H9 (cell line): Measurements from ENCODE around the gene SERPINB5. TPM values are rescaled to one million over a fixed set of nuclear protein-coding genes. Genes with fewer than 3 reads are reported as not detected.

Experiments used
- DNase-seq: peaks from one replicate; pipeline ENCODE4 v3.0.0-alpha.2; 2017
- H2AFZ ChIP-seq: one replicate; pipeline ENCODE4 v1.6.1; 2013; ENCODE audit warnings: mild to moderate bottlenecking, low read length, control low read depth, moderate library complexity
- H2AK5ac ChIP-seq: 2 replicates; pipeline ENCODE4 v1.6.1; 2013; ENCODE audit warnings: low read length, control low read depth, mixed read lengths; ENCODE audit not compliant: insufficient read length
- H2BK120ac ChIP-seq: one replicate; pipeline ENCODE4 v1.6.1; 2013; ENCODE audit warnings: low read depth, mild to moderate bottlenecking, low read length, control low read depth, inconsistent platforms; ENCODE audit not compliant: poor library complexity, severe bottlenecking
- H2BK12ac ChIP-seq: 2 replicates; pipeline ENCODE4 v1.6.1; 2013; ENCODE audit warnings: low read length, control low read depth, mixed read lengths, low read depth; ENCODE audit not compliant: insufficient read length
- H2BK15ac ChIP-seq: 2 replicates; pipeline ENCODE4 v1.6.1; 2013; ENCODE audit warnings: low read depth, low read length, control low read depth
- H2BK20ac ChIP-seq: one replicate; pipeline ENCODE4 v1.6.1; 2013; ENCODE audit warnings: low read depth, mild to moderate bottlenecking, low read length, control low read depth, inconsistent platforms; ENCODE audit not compliant: poor library complexity, severe bottlenecking
- H2BK5ac ChIP-seq: 2 replicates; pipeline ENCODE4 v1.6.1; 2013; ENCODE audit warnings: low read length, control low read depth, mixed read lengths; ENCODE audit not compliant: insufficient read length
- H3K14ac ChIP-seq: 2 replicates; pipeline ENCODE4 v1.6.1; 2013; ENCODE audit warnings: low read length, control low read depth; ENCODE audit not compliant: insufficient read depth
- H3K18ac ChIP-seq: 2 replicates; pipeline ENCODE4 v1.6.1; 2013; ENCODE audit warnings: low read depth, mild to moderate bottlenecking, mixed read lengths, low read length, control low read depth; ENCODE audit not compliant: insufficient read length
- H3K23ac ChIP-seq: 2 replicates; pipeline ENCODE4 v1.6.1; 2013; ENCODE audit warnings: low read length, control low read depth, mixed read lengths, low read depth; ENCODE audit not compliant: insufficient read length
- H3K23me2 ChIP-seq: 2 replicates; pipeline ENCODE4 v1.6.1; 2013; ENCODE audit warnings: low read depth, mild to moderate bottlenecking, mixed read lengths, low read length, control low read depth; ENCODE audit not compliant: insufficient read length, poor library complexity, severe bottlenecking
- H3K27ac ChIP-seq: 2 replicates; pipeline ENCODE4 v1.5.1; 2013; ENCODE audit warnings: low read length, control low read depth, mixed read lengths, low read depth; ENCODE audit not compliant: insufficient read length
- H3K27me3 ChIP-seq: 2 replicates; pipeline ENCODE4 v1.6.1; 2013; ENCODE audit warnings: low read length, control low read depth, inconsistent platforms; ENCODE audit not compliant: insufficient read depth
- H3K4ac ChIP-seq: 2 replicates; pipeline ENCODE4 v1.6.1; 2013; ENCODE audit warnings: low read depth, mild to moderate bottlenecking, control low read depth, inconsistent platforms, low read length, moderate library complexity
- H3K4me1 ChIP-seq: 2 replicates; pipeline ENCODE4 v1.6.1; 2013; ENCODE audit warnings: low read length, control low read depth, inconsistent platforms; ENCODE audit not compliant: insufficient read depth
- H3K4me2 ChIP-seq: 2 replicates; pipeline ENCODE4 v1.6.1; 2013; ENCODE audit warnings: low read length, control low read depth, mixed read lengths; ENCODE audit not compliant: insufficient read length, insufficient read depth
- H3K56ac ChIP-seq: 2 replicates; pipeline ENCODE4 v1.6.1; 2013; ENCODE audit warnings: low read depth, mild to moderate bottlenecking, mixed read lengths, low read length, control low read depth; ENCODE audit not compliant: insufficient read length
- H3K79me1 ChIP-seq: 2 replicates; pipeline ENCODE4 v1.6.1; 2013; ENCODE audit warnings: low read depth, mild to moderate bottlenecking, moderate library complexity, low read length, control low read depth, inconsistent platforms; ENCODE audit not compliant: insufficient read depth, poor library complexity, severe bottlenecking
- H3K79me2 ChIP-seq: 2 replicates; pipeline ENCODE4 v1.6.1; 2013; ENCODE audit warnings: low read length, control low read depth, inconsistent platforms; ENCODE audit not compliant: insufficient read depth
- H3K9ac ChIP-seq: 2 replicates; pipeline ENCODE4 v1.6.1; 2013; ENCODE audit warnings: low read length, control low read depth, mixed read lengths; ENCODE audit not compliant: insufficient read length; ENCODE audit errors: extremely low read depth
- H3K9me3 ChIP-seq: one replicate; pipeline ENCODE4 v1.6.1; 2013; ENCODE audit warnings: low read depth, low read length, inconsistent platforms; ENCODE audit not compliant: control insufficient read depth
- H3T11ph ChIP-seq: one replicate; pipeline ENCODE4 v1.6.1; 2013; ENCODE audit warnings: mild to moderate bottlenecking, low read length, control low read depth, inconsistent platforms
- H4K20me1 ChIP-seq: one replicate; pipeline ENCODE4 v1.6.1; 2013; ENCODE audit not compliant: control insufficient read depth, insufficient read length, insufficient read depth
- H4K5ac ChIP-seq: 2 replicates; pipeline ENCODE4 v1.6.1; 2013; ENCODE audit warnings: low read depth, mild to moderate bottlenecking, mixed read lengths, low read length, control low read depth; ENCODE audit not compliant: insufficient read length
- H4K8ac ChIP-seq: replicated peaks from 2 replicates; pipeline ENCODE4 v1.6.1; 2013; ENCODE audit warnings: low read length, control low read depth, mixed read lengths, low read depth; ENCODE audit not compliant: insufficient read length
- H4K91ac ChIP-seq: 2 replicates; pipeline ENCODE4 v1.6.1; 2013; ENCODE audit warnings: low read depth, mild to moderate bottlenecking, moderate library complexity, mixed read lengths, low read length, control low read depth; ENCODE audit not compliant: insufficient read length
- H3K27ac Mint-ChIP-seq, 3 experiments: 2 replicates in 2 of 3; 3 replicates in 1 of 3; pipeline ENCODE4 v1.8.0; 2020 to 2021; ENCODE audit warnings: mixed read lengths in 3 of 3, mild to moderate bottlenecking in 1 of 3, moderate library complexity in 1 of 3
- H3K27me3 Mint-ChIP-seq: 2 replicates; pipeline ENCODE4 v1.8.0; 2021; ENCODE audit warnings: low read depth, mild to moderate bottlenecking, moderate library complexity, mixed read lengths
- H3K36me3 Mint-ChIP-seq, 3 experiments: 2 replicates in 2 of 3; 3 replicates in 1 of 3; pipeline ENCODE4 v1.8.0; 2020 to 2021; ENCODE audit warnings: low read depth in 3 of 3, mixed read lengths in 3 of 3; ENCODE audit not compliant: insufficient read depth in 1 of 3
- H3K4me1 Mint-ChIP-seq, 2 experiments: 2 replicates each; pipeline ENCODE4 v1.8.0; 2020; ENCODE audit warnings: mixed read lengths in 2 of 2
- H3K4me3 Mint-ChIP-seq, 2 experiments: 2 replicates in 1 of 2; 3 replicates in 1 of 2; pipeline ENCODE4 v1.8.0; 2020 to 2021; ENCODE audit warnings: mild to moderate bottlenecking in 2 of 2, mixed read lengths in 2 of 2, moderate library complexity in 1 of 2
- H3K9me3 Mint-ChIP-seq, 2 experiments: 2 replicates in 1 of 2; 3 replicates in 1 of 2; pipeline ENCODE4 v1.8.0; 2020; ENCODE audit warnings: mild to moderate bottlenecking in 2 of 2, mixed read lengths in 2 of 2, moderate library complexity in 1 of 2
- WGBS: extraction: QIAGEN DNeasy Blood & Tissue Kit; methylation state at CpG from one replicate; pipeline ENCODE4 v1.1.7; 2013; ENCODE audit warnings: missing lambda C conversion rate, low lambda C conversion rate, mixed read lengths; ENCODE audit not compliant: insufficient read length; ENCODE audit errors: extremely low coverage; 5-methylcytosine and 5-hydroxymethylcytosine counted together
- total RNA-seq: library from RNA; stranded (reverse); gene quantifications from 2 replicates; pipeline ENCODE4 v1.2.1, GENCODE V29; 2021
- TF ChIP-seq, protein P1 (sequence below): fragments of 200-600 bp; sonication (generic); conservative IDR thresholded peaks from 3 replicates; pipeline ENCODE4 v1.8.0; 2021; ENCODE audit warnings: antibody characterized with exemption, mild to moderate bottlenecking

SERPINB5 gene
- total RNA-seq, 1 experiment from 2014 or later, result not detected

DNA sequence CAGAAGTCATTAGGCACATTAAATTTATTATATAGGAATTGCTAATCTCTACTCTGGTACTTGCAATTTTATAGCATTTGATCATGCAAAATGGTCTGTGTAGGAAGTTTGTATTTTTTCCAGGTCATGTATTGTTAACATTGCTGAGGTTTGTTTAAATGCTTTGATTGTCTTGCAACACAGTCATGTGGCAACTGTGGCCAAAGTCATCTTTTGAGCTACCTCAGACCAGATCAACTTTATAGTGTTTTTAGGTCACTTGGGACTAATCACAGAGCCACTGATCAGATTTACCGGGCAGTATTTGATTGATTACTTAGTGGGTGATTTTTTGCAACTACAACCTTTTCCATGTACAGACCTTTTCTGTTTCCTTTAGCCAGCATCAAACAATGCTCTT, 3.7 kb downstream of the SERPINB5 start:
- H2BK12ac ChIP-seq, result no peak overlapping the region
- TF ChIP-seq, protein P1, sequence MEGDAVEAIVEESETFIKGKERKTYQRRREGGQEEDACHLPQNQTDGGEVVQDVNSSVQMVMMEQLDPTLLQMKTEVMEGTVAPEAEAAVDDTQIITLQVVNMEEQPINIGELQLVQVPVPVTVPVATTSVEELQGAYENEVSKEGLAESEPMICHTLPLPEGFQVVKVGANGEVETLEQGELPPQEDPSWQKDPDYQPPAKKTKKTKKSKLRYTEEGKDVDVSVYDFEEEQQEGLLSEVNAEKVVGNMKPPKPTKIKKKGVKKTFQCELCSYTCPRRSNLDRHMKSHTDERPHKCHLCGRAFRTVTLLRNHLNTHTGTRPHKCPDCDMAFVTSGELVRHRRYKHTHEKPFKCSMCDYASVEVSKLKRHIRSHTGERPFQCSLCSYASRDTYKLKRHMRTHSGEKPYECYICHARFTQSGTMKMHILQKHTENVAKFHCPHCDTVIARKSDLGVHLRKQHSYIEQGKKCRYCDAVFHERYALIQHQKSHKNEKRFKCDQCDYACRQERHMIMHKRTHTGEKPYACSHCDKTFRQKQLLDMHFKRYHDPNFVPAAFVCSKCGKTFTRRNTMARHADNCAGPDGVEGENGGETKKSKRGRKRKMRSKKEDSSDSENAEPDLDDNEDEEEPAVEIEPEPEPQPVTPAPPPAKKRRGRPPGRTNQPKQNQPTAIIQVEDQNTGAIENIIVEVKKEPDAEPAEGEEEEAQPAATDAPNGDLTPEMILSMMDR, result no peak
- H3K79me1 ChIP-seq, result no peaks in the 10 kb centered on the region
- no peaks in the 10 kb centered on the region for H3K9me3 ChIP-seq
- no peak overlapping the region for H2AK5ac ChIP-seq
- H3K18ac ChIP-seq, result no peak overlapping the region
- no peak overlapping the region for H3K9ac ChIP-seq
- no peak overlapping the region for H3K27ac ChIP-seq
- H2BK120ac ChIP-seq, result no peak overlapping the region
- no peak overlapping the region for H2BK20ac ChIP-seq
- H3K23me2 ChIP-seq, result no peaks in the 10 kb centered on the region
- no peaks in the 10 kb centered on the region for H3K4me1 ChIP-seq
- H3K14ac ChIP-seq, result no peak overlapping the region
- H3T11ph ChIP-seq, result no peak overlapping the region
- H2AFZ ChIP-seq, result no peak overlapping the region
- Mint-ChIP-seq H3K4me1 (peaks cover 0 to 15% of the 10 kb centered on the region in 2 experiments; a peak in 2 of 4 replicates), H3K27me3 (no peaks in the 10 kb centered on the region), H3K27ac (no peak overlapping the region), H3K36me3 (no peaks in the 10 kb centered on the region), H3K4me3 (no peak overlapping the region), H3K9me3 (no peaks in the 10 kb centered on the region)
- H4K8ac ChIP-seq, result no peak overlapping the region
- H4K20me1 ChIP-seq, result no peaks in the 10 kb centered on the region
- H3K4ac ChIP-seq, result no peak overlapping the region
- no CpG with 5 or more reads among the region's 1 CpG for WGBS
- no peak overlapping the region for H3K23ac ChIP-seq
- no peak overlapping the region for H2BK15ac ChIP-seq
- H4K91ac ChIP-seq, result no peak overlapping the region
- no peak overlapping the region for H3K4me2 ChIP-seq
- no peaks in the 10 kb centered on the region for H3K79me2 ChIP-seq
- no peak overlapping the region for H3K56ac ChIP-seq
- no peak overlapping the region for H4K5ac ChIP-seq
- no peak for DNase-seq
- H2BK5ac ChIP-seq, result no peak overlapping the region
- no peaks in the 10 kb centered on the region for H3K27me3 ChIP-seq
